GM15510 (cell line): Measurements from ENCODE around the gene IGF2R.

ENCODE experiments used
- POLR2A ChIP-seq: IDR thresholded peaks from 3 replicates; pipeline ENCODE4 v1.6.1; 2011; ENCODE audit warnings: borderline replicate concordance; ENCODE audit not compliant: insufficient read length; ENCODE audit errors: extremely low read depth

Gene IGF2R

GRCh38 chr6:160038479-160038878 lies 69.6 kb downstream of the IGF2R start:
- no peak for TF ChIP-seq POLR2A

GRCh38 chr6:160039441-160039840 lies 70.6 kb downstream of the IGF2R start:
- no peak for TF ChIP-seq POLR2A

GRCh38 chr6:160040055-160040454 lies 71.2 kb downstream of the IGF2R start:
- no peak for TF ChIP-seq POLR2A

GRCh38 chr6:160040527-160041264 lies 71.8 kb downstream of the IGF2R start:
- TF ChIP-seq POLR2A = no peak

DNA sequence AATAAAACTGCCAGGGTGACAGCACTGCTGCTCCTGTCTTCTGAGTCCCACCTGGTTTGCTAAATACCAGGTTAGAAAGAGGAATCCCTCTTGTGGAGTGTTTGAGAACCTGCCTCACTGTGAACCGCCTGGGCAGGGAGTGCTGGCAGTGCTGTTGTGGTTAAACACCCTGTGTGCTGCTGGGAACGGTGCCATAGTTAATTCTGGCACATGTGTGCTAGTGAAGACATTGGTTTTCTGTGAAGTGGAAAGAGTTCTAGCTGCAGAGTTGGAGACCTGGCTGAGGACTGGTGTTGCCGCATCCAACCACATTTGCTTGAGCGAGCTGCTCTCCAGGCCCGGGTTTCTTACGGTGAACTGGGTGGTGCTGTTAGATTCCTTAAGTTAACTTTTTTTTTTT lies 72.7 kb downstream of the IGF2R start:
- no peak for TF ChIP-seq POLR2A

- no peak for TF ChIP-seq POLR2A
These were observed 73.3 kb downstream of the IGF2R start for GRCh38 chr6:160042014-160042773.

GRCh38 chr6:160042788-160043301 lies 74.0 kb downstream of the IGF2R start:
- no peak for TF ChIP-seq POLR2A

- no peak for TF ChIP-seq POLR2A
These were observed 74.9 kb downstream of the IGF2R start for GRCh38 chr6:160043784-160044183.

DNA sequence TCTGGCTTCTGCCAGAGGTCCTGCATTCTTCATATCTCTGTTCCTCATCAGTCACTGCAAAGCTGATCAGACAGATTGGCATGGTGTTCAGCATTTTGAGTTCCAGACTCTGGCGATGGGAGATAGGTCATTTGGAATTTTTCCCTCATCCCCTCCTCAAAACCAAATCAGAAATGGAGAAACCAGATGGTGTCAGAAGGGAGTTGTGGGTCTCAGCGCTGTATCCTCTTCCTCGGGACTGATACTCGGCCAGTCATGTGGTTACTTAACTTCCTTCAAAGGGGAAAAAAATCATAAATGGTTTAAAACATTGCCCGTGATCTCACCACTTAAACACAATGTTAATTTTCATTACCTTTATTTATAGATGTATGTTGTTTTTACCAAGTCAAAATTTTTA lies 75.8 kb downstream of the IGF2R start:
- no peak for TF ChIP-seq POLR2A

GRCh38 chr6:160048471-160048870 lies 79.6 kb downstream of the IGF2R start:
- TF ChIP-seq POLR2A = no peak

DNA sequence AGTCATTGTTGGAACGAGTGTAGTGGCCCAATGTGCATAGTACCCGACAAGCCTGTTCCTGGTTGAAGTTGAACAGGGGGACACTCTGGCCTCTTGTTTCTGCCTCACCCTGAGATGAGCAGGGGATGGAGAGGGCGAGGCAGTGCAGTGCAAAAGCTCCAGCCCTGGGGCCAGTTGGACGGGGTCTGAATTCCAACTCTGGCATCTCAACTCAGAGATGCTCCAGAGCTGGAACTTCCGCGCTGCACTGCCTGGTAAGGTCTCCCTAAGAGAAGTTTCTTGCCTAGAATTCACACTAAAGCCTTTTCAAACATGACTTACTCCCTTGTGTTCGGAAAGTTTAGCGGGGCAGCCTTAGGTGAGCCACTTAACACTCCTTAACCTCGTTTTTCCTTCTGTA lies 80.5 kb downstream of the IGF2R start:
- TF ChIP-seq POLR2A = no peak

GRCh38 chr6:160050022-160050421 lies 81.1 kb downstream of the IGF2R start:
- TF ChIP-seq POLR2A = no peak

- TF ChIP-seq POLR2A = no peak
These were observed 82.5 kb downstream of the IGF2R start for GRCh38 chr6:160051390-160051789.

DNA sequence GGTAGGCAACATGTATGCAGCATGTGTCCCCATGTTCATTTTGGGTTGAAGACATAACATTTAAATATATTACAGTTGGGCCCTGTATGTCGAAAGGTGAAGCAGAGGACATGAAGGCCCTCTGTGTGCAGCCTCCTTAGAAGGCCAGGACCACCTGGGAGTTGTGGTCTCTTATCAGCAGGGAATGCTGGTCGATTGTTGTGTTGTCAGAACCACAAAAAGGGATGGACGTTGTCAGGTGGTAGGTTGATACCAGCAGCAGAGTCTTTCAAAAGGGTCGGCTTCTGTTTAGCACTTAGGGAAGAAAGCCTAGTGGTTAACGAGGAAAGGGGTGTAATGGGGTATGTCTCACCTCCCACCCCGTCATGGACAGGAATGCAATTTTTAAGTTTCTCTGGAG lies 85.4 kb downstream of the IGF2R start:
- TF ChIP-seq POLR2A = no peak

DNA sequence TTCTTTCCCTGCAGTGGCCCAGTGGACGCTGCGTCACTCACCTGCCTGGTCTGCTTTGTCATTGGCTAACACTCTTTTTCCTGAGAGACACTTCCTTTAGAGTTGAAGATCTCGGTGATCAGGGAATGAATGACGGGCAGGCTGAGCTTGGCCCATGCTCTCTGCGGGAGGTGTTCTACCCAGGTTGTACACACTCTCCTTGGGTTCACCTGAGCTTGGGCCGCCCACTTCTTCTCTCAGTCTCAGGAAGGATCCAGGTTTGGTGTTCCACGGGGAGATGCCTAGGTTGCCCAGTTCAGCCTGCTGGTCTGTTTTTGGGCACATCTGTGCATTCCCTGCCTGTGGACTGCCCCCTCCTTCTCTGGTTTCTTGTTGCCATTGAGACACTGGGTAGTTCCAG lies 86.0 kb downstream of the IGF2R start:
- no peak for TF ChIP-seq POLR2A

DNA sequence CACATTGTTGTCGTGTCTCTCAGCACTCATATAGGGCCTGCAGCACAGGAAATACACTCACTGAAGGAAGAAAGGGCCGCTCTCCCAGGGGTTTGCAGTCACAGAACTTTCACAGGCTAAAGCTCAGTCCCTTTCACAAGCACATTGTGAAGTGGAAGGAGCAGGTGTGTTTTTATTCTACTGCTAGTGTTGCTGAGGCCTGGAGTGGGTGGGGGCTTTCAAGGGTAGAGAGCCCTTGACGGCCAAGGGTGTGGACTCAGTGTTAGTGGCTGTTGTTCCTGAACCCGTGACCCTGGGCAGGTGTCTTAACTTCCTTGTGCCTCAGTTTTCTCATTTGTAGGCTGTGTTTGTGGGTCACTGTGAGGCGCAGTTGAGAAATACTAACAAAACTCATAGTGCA lies 86.5 kb downstream of the IGF2R start:
- TF ChIP-seq POLR2A = no peak
